Frontal cortex (tissue), 4 donors: ENCODE data around the gene ESM1. TPM values are rescaled to one million over a fixed set of nuclear protein-coding genes. Genes with fewer than 3 reads are reported as not detected.

Experiments used
- DNase-seq, 2 donors: peaks; one replicate each; pipeline ENCODE4 v3.0.0; 2012; ENCODE audit warnings: low spot score in 2 of 2
- FAIRE-seq: peaks from 2 replicates; lab custom pipeline; 2012; peaks lifted over from hg19 to GRCh38; lab: Jason Lieb, UNC
- total RNA-seq: library from RNA; depleted of rRNA; stranded (reverse); fragments of >200 nt; gene quantifications from one replicate; pipeline ENCODE4 v1.2.3, GENCODE V29; 2014
- donor health status: control.
- donor health status: control.
- donor health status: control.

The ESM1 gene
- total RNA-seq, 1 donor from 2014 or later = not detected

- DNase-seq (no peak), FAIRE-seq (no peak)
These were observed 3.4 kb upstream of the ESM1 start for GRCh38 chr5:54988817-54989216.

- FAIRE-seq = no peak
- DNase-seq = no peak
These were observed 2.8 kb upstream of the ESM1 start for GRCh38 chr5:54988218-54988617.

DNA sequence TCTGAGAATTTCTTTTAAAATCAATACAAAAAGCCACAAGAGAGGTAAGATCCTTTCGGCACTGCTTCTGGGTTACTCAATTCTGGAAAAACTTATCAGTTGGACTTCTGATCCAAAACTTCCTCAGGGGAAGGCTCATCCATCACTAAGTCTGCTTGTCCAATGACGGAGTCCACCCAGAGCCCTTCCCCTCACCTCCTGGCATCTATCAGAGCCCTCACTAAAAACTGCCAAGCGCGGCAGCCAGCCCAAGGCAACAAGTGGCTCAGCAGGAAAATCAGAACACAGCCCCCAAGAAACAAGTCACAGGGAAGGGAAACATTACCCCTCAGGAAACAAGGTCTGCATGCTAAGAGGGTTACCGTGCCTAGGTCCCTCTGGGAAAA, 869 bp upstream of the ESM1 start:
- DNase-seq (no peak), FAIRE-seq (no peak)

DNA sequence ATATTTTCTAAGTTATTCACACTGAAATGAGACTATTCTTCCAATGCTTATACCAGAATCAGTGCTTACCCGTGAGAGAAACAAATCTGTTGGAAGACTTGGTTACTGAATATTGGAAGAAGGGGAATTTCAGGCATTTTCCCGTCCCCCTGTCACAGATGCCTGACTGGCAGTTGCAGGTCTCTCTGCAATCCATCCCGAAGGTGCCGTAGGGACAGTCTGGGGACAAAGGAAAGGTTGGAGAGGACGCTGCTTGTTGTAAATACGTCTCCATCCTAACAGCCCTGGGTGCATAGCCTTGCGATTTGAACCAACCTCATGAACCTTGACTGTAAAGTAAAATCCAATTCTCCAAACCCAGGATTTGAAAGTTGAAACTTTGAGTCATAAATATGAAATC, 3.5 kb downstream of the ESM1 start:
- no peak for DNase-seq
- FAIRE-seq = no peak

DNA sequence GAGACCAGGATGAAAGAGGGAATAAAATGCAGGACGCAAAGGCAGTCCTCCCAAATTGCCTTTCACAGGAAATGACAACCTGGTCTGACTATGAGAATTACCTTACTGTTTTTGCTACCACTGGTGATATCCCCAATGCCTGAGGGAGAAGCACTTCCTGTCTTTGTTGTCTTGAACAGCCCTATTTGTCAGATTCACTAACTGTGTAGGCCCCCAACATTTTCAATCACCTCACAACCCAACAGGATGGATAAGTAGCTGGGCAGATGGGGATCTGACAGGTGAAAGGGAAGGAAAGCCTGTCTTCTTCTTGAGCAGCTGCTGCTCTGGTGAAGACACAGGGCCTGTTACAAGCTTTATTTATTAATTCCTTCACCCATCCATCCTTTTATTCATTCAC, 9.7 kb downstream of the ESM1 start:
- DNase-seq (no peak), FAIRE-seq (no peak)

GRCh38 chr5:54969856-54970828, 15.3 kb downstream of the ESM1 start:
- no peak for DNase-seq

DNA sequence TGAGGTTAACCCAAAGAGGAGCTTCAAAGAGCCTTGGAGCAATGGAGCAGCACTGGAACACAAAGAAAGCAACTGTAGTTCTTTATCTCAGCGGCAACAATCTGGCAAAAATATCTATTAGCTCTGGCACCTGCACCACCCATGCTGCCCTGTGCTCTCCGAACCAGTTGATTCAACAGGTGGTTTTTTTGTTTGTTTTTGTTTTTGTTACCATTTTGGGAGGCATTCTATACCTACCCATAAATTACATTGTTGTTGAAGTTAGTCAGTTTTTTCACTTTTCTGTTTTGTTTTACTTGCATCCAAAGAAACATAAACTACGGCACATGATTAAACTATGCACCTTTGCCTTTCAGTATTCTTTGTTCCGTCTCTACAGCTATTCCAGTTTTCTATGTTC, 16.2 kb downstream of the ESM1 start:
- DNase-seq = no peak
- FAIRE-seq = no peak

More at GRCh38 chr5:54969856-54970828, 15.3 kb downstream of the ESM1 start:
- no peak for FAIRE-seq

- no peak for FAIRE-seq
- DNase-seq = no peak
These were observed 19.6 kb downstream of the ESM1 start for GRCh38 chr5:54965806-54966205.

GRCh38 chr5:54964405-54964804, 21.0 kb downstream of the ESM1 start:
- FAIRE-seq (no peak), DNase-seq (no peak)

GRCh38 chr5:54959673-54960418, 25.5 kb downstream of the ESM1 start:
- FAIRE-seq = no peak
- no peak for DNase-seq

GRCh38 chr5:54956922-54957321, 28.5 kb downstream of the ESM1 start:
- no peak for FAIRE-seq

DNA sequence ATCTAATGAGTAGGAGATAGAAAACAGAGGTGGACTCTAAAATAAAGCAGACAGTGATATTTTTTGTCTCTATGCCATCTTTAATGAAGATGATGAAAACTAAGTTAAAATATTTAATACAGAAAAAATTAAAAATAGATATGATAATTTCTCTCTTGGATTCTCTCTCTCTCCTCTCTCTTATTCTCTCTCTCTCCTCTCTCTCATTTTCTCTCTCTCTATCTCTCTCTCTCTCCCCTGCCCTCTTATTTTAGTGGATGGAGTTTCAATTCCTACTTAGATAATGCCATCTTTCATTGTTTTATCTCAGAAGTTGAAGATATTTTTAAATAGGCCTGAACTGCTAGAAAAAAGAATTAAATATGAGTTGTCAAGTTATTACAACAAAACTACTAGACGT, 38.2 kb downstream of the ESM1 start:
- DNase-seq = no peak
- no peak for FAIRE-seq

More at GRCh38 chr5:54956922-54957321, 28.5 kb downstream of the ESM1 start:
- no peak for DNase-seq

DNA sequence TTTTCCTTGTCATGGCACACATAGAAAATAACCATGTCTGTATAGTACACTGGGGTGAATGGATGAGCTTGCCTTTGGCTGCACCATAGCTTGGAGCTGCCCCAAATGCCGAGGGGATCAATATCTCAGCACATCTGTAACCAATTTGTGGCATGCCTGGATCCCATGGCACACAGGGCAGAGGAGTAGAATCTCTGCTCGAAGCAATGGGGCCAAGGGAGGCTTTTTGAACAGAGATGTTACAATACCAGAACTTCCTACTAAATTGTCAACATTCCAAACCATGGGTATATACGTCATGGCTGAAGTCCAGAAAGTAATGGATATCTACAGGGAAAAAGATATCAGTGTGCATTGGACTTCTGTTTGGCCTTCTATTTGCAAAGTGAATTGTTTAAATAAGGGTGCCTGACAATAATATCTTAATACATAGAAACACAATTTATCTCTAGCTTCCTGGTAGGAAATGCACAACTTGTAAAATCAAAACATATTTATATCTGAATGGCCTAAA, 39.0 kb downstream of the ESM1 start:
- DNase-seq (no peak), FAIRE-seq (no peak)

- FAIRE-seq (no peak), DNase-seq (peak; percentile 5 to 11)
These were observed 41.0 kb downstream of the ESM1 start for GRCh38 chr5:54944364-54944763.

DNA sequence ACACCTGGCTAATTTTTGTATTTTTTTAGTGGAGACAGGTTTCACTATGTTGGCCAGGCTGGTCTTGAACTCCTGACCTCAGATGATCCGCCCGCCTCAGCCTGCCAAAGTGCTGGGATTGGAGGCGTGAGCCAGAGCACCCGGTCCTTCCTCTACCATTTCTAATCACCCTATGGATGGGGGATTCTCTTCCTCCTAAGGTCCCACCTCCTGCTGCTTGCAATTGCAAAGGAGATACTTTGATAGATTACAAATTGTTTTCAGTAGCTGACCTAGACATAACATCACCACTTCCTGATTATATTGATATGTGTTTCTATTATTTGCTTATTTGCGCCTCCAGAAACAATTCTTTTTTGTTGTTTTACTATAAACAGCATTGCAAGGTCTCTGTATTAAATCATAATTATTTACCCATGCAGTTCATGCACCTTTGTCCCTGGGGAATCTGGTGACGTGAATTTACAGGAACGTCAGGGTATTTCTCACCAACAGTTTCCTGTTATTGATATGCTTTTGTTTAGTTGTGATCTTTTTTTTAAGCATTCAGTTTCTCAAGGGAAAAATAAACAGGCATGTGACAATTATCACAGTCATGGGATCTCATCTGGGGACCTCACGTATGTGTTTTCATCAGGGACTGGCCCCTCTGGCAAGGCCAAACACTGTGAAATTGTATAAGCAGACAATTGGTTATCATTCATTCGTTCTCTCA, 43.2 kb downstream of the ESM1 start:
- FAIRE-seq = no peak
- DNase-seq = no peak

- FAIRE-seq (no peak), DNase-seq (no peak)
These were observed 49.2 kb downstream of the ESM1 start for GRCh38 chr5:54936201-54936600.

DNA sequence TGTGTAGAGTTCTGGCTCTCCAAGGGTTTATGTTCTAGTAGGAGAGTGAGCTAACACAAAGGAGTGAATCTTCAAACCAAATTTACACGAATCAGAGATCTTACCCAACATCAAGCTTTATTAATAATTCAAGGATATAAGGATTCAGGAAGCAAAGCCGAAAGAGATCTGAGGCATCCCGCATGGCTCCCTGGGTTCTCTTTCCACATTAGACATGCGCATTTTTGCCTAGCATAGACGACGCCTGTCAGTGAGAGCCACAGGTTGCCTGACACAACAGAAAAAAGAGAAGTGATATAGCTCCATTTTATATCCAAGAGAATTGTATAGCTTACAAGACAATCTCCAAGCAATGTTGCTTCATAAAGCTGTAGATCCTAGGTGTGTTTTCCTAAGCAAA, 52.6 kb downstream of the ESM1 start:
- FAIRE-seq = no peak

DNA sequence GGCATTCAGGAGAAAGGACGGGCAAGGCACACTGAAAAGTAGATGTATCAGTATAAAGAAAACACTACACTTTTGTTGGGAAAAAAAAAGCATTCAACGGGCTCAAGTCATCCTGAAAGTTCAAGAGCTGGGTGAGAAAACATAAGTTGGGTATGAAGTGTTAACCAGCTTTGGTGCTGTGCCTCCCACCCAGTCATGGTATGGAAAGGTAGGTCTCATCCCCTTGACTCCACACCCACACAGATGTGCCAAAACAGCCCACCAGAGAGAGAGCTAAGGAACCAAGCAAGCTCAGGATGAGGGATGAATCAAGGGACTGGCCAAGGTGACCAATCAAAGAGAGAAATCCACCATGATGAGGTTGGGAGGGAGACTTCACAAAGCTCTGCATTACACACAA, 54.7 kb downstream of the ESM1 start:
- DNase-seq (no peak), FAIRE-seq (no peak)

More for the DNA sequence above, 52.6 kb downstream of the ESM1 start:
- DNase-seq = no peak
